ENCODE data around the gene ADGRV1.

- TF ChIP-seq CTCF (tag by site-specific recombination; IDR thresholded peaks at IDR 0.05) (no peak), ZNF549 (tag by site-specific recombination; IDR thresholded peaks at IDR 0.05) (no peak)
Observed at GRCh38 chr5:91022518-91022917, 463.9 kb downstream of the ADGRV1 start.
